Inflammatory macrophage treated with lipopolysaccharide for 1 hour (primary cell): ENCODE results near the gene PTF1A.

Experiments used
- DNase-seq, 2 donors: peaks; one replicate each; pipeline ENCODE4 v3.0.0-alpha.2; 2020 to 2022

Gene PTF1A

DNA sequence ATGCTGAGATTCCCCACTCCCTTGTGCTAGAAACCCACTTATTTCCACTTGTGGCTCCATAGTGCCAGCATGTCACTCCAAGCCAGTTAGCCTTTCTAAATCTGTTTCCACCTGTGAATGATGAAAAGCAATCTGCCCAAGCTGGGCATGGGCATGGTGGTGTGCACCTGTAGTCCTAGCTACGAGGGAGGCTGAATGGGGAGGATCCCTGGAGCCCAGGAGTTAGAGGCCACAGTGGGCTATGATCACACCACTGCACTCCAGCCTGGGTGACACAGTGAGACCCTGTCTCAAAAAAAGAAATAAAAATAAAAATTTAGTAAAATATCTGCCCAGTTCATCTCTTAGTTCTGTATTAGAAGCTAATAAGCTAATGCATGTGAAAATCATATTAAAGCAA, 5.0 kb upstream of the PTF1A start:
- DNase-seq, result no peak

- no peak for DNase-seq
Observed at GRCh38 chr10:23189024-23189423, 3.1 kb upstream of the PTF1A start.

- DNase-seq, result no peak
Observed at GRCh38 chr10:23190872-23191763, 994 bp upstream of the PTF1A start.

DNA sequence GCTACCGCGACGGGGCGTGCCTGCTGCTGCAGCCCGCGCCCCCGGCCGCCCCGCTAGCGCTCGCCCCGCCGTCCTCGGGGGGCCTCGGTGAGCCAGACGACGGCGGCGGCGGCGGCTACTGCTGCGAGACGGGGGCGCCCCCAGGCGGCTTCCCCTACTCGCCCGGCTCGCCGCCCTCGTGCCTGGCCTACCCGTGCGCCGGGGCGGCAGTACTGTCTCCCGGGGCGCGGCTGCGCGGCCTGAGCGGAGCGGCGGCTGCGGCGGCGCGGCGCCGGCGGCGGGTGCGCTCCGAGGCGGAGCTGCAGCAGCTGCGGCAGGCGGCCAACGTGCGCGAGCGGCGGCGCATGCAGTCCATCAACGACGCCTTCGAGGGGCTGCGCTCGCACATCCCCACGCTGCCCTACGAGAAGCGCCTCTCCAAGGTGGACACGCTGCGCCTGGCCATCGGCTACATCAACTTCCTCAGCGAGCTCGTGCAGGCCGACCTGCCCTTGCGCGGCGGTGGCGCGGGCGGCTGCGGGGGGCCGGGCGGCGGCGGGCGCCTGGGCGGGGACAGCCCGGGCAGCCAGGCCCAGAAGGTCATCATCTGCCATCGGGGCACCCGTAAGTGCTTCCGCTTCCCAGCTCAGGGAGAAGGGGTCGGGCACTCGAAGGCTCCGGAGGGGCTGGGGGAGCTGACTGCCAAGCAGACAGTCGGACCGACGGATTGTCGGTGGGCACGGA, 761 bp downstream of the PTF1A start:
- DNase-seq, result no peak

GRCh38 chr10:23193435-23194074, 1.4 kb downstream of the PTF1A start:
- no peak for DNase-seq

- DNase-seq, result no peak
Observed at GRCh38 chr10:23194471-23194965, 2.4 kb downstream of the PTF1A start.

DNA sequence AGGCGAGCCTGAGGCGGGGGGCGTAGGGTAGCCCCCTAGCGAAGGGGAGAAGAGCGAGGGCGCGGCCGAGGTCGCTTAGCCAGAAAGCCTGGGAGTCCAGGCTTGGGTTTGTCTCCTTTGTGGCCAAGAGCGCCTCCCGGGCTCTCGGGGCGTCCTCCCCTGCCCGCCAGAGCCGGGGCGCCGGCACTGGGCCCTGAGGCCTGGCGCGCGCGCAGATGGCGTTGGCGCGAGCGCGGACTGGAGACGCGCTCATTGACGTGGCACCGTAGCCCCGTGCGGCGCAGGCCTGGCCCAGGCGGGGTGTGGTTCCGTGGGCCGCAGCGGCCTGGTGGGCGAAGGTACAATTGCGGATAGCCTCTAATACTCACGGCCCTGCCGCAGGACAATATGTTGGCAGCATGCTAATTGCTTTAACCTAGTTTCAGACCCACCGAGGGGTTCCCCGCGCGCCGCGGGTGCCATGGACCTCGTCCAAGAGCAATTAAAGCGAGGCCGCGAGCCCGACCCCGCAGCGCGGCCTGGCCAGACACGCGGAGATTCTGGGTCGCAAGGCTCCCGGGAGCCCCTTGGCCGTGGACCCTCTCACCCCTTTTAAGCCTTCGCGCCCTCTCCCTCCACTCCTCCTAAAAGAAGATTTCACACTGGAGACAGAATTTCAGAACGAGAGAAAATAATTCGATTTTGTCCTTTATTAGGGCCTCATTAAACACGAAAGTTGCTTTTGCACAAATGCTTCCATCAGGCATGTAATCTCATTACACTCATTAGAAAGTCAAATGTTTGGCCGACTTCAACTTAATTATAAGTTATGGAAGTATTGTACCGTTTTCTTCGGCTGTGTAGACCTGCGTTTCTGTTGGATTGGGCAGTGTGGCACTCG, 3.1 kb downstream of the PTF1A start:
- DNase-seq, result no peak

GRCh38 chr10:23195846-23196600, 3.9 kb downstream of the PTF1A start:
- DNase-seq, result no peak

DNA sequence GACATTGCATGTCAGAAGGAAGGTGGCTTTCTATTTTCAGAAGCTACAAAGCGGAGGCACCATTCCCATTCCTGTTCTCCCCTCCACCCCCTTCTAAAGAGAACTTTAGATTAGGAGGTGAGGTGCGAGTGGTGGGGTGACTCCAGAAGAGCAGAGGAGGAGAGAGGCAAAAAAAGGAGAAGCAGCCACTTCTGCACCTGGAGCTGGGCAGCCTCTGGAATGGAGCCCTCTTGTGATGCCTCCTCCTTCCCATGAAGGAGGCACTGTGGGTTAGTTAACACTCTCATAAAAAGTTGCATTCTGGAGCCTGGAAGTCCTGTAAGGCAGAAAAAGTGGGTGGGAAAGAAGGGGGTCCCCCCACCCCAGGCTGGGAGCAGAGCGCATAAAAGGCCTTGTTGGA, 4.8 kb downstream of the PTF1A start:
- DNase-seq, result no peak

DNA sequence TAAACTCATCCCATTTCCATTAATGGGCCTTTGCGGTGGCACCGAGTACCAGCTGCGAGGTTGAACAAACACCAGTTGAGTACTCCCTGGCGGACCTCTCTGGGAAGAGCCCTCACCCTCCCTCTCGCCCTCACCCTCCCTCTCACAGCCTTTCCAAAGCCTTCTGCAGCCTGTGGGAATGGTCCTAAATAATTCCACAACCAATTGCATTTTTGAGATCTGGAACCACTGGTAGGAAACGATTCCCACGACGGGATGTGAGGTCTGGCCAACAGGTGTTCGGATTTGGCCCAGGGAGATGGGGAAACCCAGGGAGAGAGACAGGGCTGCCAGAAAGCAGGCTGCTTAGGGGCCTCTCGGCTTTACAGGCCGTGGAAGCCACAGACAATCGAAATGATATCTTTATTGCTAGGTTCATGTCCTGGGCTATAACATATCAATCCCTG, 5.3 kb downstream of the PTF1A start:
- no peak for DNase-seq

DNA sequence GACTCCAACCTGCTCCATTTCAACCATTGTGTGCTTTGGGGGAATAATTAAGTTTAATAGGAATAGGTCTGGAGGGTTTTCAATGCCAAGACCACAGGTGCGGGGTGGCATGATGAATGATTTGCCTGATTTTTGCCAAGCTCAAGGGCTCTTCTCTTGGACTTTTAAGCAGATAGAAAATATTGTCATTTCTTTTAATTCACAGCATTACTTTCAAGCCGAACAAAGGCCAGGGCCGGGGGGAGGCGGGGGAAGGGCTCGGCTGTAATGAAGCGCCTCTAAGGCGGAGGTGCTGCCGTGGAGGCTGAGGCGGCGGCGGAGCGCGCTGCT, 6.5 kb downstream of the PTF1A start:
- no peak for DNase-seq

GRCh38 chr10:23198940-23199767, 7.0 kb downstream of the PTF1A start:
- no peak for DNase-seq

GRCh38 chr10:23199768-23200511, 7.8 kb downstream of the PTF1A start:
- DNase-seq, result no peak

DNA sequence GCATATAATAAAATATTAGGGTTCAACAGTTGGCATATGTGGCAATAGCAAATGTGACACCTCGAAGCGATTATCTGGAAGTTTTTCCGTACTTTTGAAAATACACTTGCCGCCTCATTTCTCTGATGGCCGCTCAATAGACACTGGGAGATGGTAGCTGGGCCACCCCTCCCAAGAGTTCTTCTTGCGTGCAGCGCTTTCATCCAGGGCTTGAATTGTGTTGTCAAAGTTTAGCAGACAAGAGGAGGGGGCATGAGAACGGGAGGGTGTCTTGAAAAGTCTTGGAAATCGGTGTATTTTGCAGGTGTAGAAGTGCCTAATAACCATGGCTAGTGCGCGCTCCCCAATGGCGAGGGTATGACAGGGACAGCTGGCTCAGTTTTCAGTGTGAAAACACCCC, 8.5 kb downstream of the PTF1A start:
- DNase-seq, result no peak

GRCh38 chr10:23200997-23201652, 9.0 kb downstream of the PTF1A start:
- no peak for DNase-seq

GRCh38 chr10:23201837-23202236, 9.7 kb downstream of the PTF1A start:
- no peak for DNase-seq

GRCh38 chr10:23202779-23203178, 10.7 kb downstream of the PTF1A start:
- no peak for DNase-seq

- DNase-seq, result no peak
Observed at GRCh38 chr10:23203369-23204325, 11.5 kb downstream of the PTF1A start.
